Uterus (tissue), 2 donors: ENCODE data around the gene TRABD2B.

ENCODE experiments used
- CTCF ChIP-seq, 4 experiments: fragments of 200-600 bp in 2 of 4; fragments of 450-650 bp in 2 of 4; sonication (generic) in 2 of 4; IDR thresholded peaks; one replicate each; pipeline ENCODE4 v1.5.1; 2016 to 2019; ENCODE audit warnings: antibody characterized with exemption in 4 of 4, mild to moderate bottlenecking in 2 of 4, moderate library complexity in 1 of 4
- POLR2A ChIP-seq, 2 donors: fragments of 450-650 bp; IDR thresholded peaks; one replicate each; pipeline ENCODE4 v1.6.1; 2016; ENCODE audit warnings: antibody characterized with exemption in 2 of 2, mild to moderate bottlenecking in 1 of 2, moderate library complexity in 1 of 2

GRCh38 chr1:47769983-47770382, 227.2 kb downstream of the TRABD2B start:
- TF ChIP-seq CTCF (IDR thresholded peaks at IDR 0.05) (no peak), POLR2A (IDR thresholded peaks at IDR 0.05) (no peak)
